Heart left ventricle (tissue), 13 donors: Measurements from ENCODE around the gene CYYR1.

ENCODE experiments used
- POLR2A ChIP-seq, 2 donors: fragments of 450-650 bp; IDR thresholded peaks; one replicate each; pipeline ENCODE4 v1.6.1; 2017; ENCODE audit warnings: antibody characterized with exemption in 2 of 2, mild to moderate bottlenecking in 2 of 2, moderate library complexity in 2 of 2
- TF ChIP-seq, protein P1 (sequence below), 12 donors: fragments of 200-600 bp; sonication (generic) in 4 of 12; IDR thresholded peaks; one replicate each; pipeline versions ENCODE4 v1.5.0 to v1.8.0; 2018 to 2022; ENCODE audit warnings: antibody characterized with exemption in 12 of 12, mild to moderate bottlenecking in 5 of 12
- donor health status: ischemic (EF 13 %, LVEDD 7.1; RV severe dilation, severe dysfunction).
- donor health status: DM: no; HTN: yes; CAD: no.
- donor health status: DM: no; HTN: no; CAD: no.
- donor health status: ischemic (EF 25% LVEDD 6.9; RV normal size, moderate dysfunction).
- donor health status: ischemic (EF 25% LVEDD 5.7; RV mildly dilated, moderate dysfunction).
- donor health status: ischemic (EF 35%, LVEDD 5.7; RV mildly dilated, moderate dysfunction).
- donor health status: nonischemic (EF 11% LVEDD 7.7; RV severe dilation, severe dysfunction).
- donor health status: DM: yes; HTN: yes; CAD: no.
- donor health status: PGD.
- donor health status: ischemic (EF 29% LVEDD 5.4; RV normal size, mild dysfunction).
- donor health status: nonischemic (EF 23%, LVEDD 6.1; RV moderate dilation, normal function).

DNA sequence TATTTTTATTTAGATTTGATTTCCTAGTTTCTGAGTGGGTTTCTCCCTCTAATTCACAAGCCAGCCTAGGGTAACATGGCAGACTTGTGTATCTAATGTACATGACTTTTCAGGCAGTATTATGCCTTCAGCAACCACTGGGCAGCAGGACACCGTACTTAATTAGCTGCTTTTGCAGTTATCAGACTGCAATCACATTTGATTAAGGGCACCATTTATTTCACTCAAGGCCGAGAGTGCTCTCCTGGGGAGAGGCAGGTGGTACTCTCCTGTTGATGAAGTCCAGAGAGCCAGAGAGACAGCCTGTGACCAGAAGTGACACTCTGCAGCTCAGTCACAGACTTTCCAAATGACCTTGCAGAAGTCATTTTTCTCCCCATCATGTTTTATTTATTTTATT is 18.7 kb downstream of the CYYR1 start:
- TF ChIP-seq, protein P1, sequence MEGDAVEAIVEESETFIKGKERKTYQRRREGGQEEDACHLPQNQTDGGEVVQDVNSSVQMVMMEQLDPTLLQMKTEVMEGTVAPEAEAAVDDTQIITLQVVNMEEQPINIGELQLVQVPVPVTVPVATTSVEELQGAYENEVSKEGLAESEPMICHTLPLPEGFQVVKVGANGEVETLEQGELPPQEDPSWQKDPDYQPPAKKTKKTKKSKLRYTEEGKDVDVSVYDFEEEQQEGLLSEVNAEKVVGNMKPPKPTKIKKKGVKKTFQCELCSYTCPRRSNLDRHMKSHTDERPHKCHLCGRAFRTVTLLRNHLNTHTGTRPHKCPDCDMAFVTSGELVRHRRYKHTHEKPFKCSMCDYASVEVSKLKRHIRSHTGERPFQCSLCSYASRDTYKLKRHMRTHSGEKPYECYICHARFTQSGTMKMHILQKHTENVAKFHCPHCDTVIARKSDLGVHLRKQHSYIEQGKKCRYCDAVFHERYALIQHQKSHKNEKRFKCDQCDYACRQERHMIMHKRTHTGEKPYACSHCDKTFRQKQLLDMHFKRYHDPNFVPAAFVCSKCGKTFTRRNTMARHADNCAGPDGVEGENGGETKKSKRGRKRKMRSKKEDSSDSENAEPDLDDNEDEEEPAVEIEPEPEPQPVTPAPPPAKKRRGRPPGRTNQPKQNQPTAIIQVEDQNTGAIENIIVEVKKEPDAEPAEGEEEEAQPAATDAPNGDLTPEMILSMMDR (IDR thresholded peaks at IDR 0.05) = no peak
- no peak for TF ChIP-seq POLR2A (IDR thresholded peaks at IDR 0.05)
